AG20443 (cell line): ENCODE data around the gene CDCA8.

Source experiments
- DNase-seq: peaks from one replicate; pipeline ENCODE4 v3.0.0; 2012; ENCODE audit warnings: low spot score, mixed read lengths

The CDCA8 gene

GRCh38 chr1:37692078-37692833 is at the start of gene CDCA8:
CDCA8 (plus strand) TSS chr1:37692516; CDS start chr1:37692691, 175 bp downstream.
- peak; percentile 98 for DNase-seq

GRCh38 chr1:37647281-37647680 is 45.0 kb upstream of the CDCA8 start:
- no peak for DNase-seq

- DNase-seq = no peak
These were observed 42.1 kb upstream of the CDCA8 start for GRCh38 chr1:37650173-37650572.

GRCh38 chr1:37650721-37651120 is 41.6 kb upstream of the CDCA8 start:
- DNase-seq = no peak

- DNase-seq = no peak
These were observed 40.5 kb upstream of the CDCA8 start for GRCh38 chr1:37651803-37652202.

GRCh38 chr1:37652976-37653375 is 39.3 kb upstream of the CDCA8 start:
- DNase-seq = no peak

GRCh38 chr1:37653906-37654305 is 38.4 kb upstream of the CDCA8 start:
- no peak for DNase-seq

GRCh38 chr1:37655274-37655673 is 37.0 kb upstream of the CDCA8 start:
- DNase-seq = no peak

- DNase-seq = no peak
These were observed 36.3 kb upstream of the CDCA8 start for GRCh38 chr1:37656026-37656425.

- no peak for DNase-seq
These were observed 35.4 kb upstream of the CDCA8 start for GRCh38 chr1:37656881-37657280.

- peak; percentile 46 for DNase-seq
These were observed 34.5 kb upstream of the CDCA8 start for GRCh38 chr1:37657620-37658412.

- no peak for DNase-seq
These were observed 33.8 kb upstream of the CDCA8 start for GRCh38 chr1:37658486-37658885.

- no peak for DNase-seq
These were observed 31.7 kb upstream of the CDCA8 start for GRCh38 chr1:37660664-37661063.

GRCh38 chr1:37661401-37661800 is 30.9 kb upstream of the CDCA8 start:
- DNase-seq = peak; percentile 71

- DNase-seq = no peak
These were observed 30.1 kb upstream of the CDCA8 start for GRCh38 chr1:37662031-37662755.

- no peak for DNase-seq
These were observed 28.8 kb upstream of the CDCA8 start for GRCh38 chr1:37663426-37664000.

- DNase-seq = no peak
These were observed 26.0 kb upstream of the CDCA8 start for GRCh38 chr1:37666241-37666867.

- peak; percentile 53 for DNase-seq
These were observed 25.2 kb upstream of the CDCA8 start for GRCh38 chr1:37667023-37667671.

GRCh38 chr1:37670133-37670532 is 22.2 kb upstream of the CDCA8 start:
- no peak for DNase-seq

- DNase-seq = no peak
These were observed 21.1 kb upstream of the CDCA8 start for GRCh38 chr1:37671261-37671660.

GRCh38 chr1:37672136-37672870 is 20.0 kb upstream of the CDCA8 start:
- no peak for DNase-seq
